ENCODE results near the gene RSF1. TPM values are rescaled to one million over a fixed set of nuclear protein-coding genes. Genes with fewer than 3 reads are reported as not detected.
A peak's percentile ranks its signal among the peaks of the same experiment; 100 is the strongest.

Gene RSF1
- total and polyA plus RNA-seq, 4 donors: 18.2 to 100 (median 58.2) TPM

GRCh38 chr11:77819921-77820564 lies 479 bp downstream of the RSF1 start:
- WGBS, 2 donors: 0 to 1% methylated on average over 48 to 55 of the region's 55 CpGs
- no peaks in the 10 kb centered on the region for H3K9me3 ChIP-seq (ENCODE audit: control insufficient read depth, low read length)
- H3K4me1 ChIP-seq (ENCODE audit: control insufficient read depth in 1 of 2, insufficient read depth in 2 of 2, low read length in 2 of 2): no peaks in the 10 kb centered on the region
- ATAC-seq (ENCODE audit: low FRiP score) (peak; percentile 66), DNase-seq (peak; percentile 74 to 84)
- peak overlapping the region; percentile 82 to 95 for H3K27ac ChIP-seq (ENCODE audit: low read depth in 1 of 2, low read length in 2 of 2)
- no peaks in the 10 kb centered on the region for H3K36me3 ChIP-seq (ENCODE audit: control insufficient read depth in 1 of 2, insufficient read depth in 2 of 2, low read length in 1 of 2)
- H3K4me3 ChIP-seq (ENCODE audit: low read length in 2 of 2): peak overlapping the region; percentile 71 to 96
- intact Hi-C loops (cut with DNase I): loop anchor here in 1 of 2 donors (10.0 kb wide), 1 partner anchor 175 kb away; the partner anchor contains the start of gene INTS4
- no peaks in the 10 kb centered on the region for H3K27me3 ChIP-seq (ENCODE audit: control insufficient read depth in 1 of 2, insufficient read depth in 2 of 2, low read length in 1 of 2)

- peak; percentile 91 to 93 for DNase-seq
- Histone ChIP-seq H3K27ac (ENCODE audit: low read depth in 1 of 2, low read length in 2 of 2) (peak overlapping the region in 1 of 2 donors; percentile 82), H3K4me1 (ENCODE audit: control insufficient read depth in 1 of 2, insufficient read depth in 2 of 2, low read length in 2 of 2) (no peaks in the 10 kb centered on the region), H3K4me3 (ENCODE audit: low read length in 2 of 2) (peak overlapping the region; percentile 71 to 96), H3K9me3 (ENCODE audit: control insufficient read depth, low read length) (no peaks in the 10 kb centered on the region), H3K27me3 (ENCODE audit: control insufficient read depth in 1 of 2, insufficient read depth in 2 of 2, low read length in 1 of 2) (no peaks in the 10 kb centered on the region), H3K36me3 (ENCODE audit: control insufficient read depth in 1 of 2, insufficient read depth in 2 of 2, low read length in 1 of 2) (no peaks in the 10 kb centered on the region)
- intact Hi-C loops (cut with DNase I): no loop called here
- peak; percentile 54 for ATAC-seq (ENCODE audit: low FRiP score)
- WGBS, 2 donors: 0% methylated on average over 19 of the region's 19 CpGs
Measured at GRCh38 chr11:77819411-77819920, 1.1 kb downstream of the RSF1 start.

DNA sequence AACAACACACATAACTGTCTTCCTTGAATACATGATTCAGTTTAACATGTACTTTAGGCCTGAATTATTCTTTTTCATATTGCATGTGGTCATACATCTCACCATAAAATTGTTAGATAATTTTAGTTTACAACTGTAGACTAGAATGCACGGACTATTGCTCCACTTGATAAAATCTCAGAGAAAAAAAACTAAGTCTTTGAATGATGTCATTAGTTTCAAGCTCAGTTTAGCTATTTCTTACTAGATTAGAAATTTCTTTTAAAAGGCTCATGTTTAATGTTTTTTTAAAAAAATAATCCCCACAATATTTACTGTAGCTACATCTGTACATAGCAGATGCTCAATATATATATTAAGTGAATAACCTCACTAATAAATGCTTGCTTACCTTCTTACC lies 5.1 kb downstream of the RSF1 start:
- H3K27ac ChIP-seq (ENCODE audit: low read depth in 1 of 2, low read length in 2 of 2): no peak overlapping the region
- H3K9me3 ChIP-seq (ENCODE audit: control insufficient read depth, low read length): no peaks in the 10 kb centered on the region
- H3K36me3 ChIP-seq (ENCODE audit: control insufficient read depth in 1 of 2, insufficient read depth in 2 of 2, low read length in 1 of 2): no peaks in the 10 kb centered on the region
- 6 to 12% methylated on average over 1 of the region's 1 CpG for WGBS, 2 donors
- H3K27me3 ChIP-seq (ENCODE audit: control insufficient read depth in 1 of 2, insufficient read depth in 2 of 2, low read length in 1 of 2): no peaks in the 10 kb centered on the region
- no peak for ATAC-seq (ENCODE audit: low FRiP score)
- no peak for DNase-seq
- H3K4me3 ChIP-seq (ENCODE audit: low read length in 2 of 2): no peak overlapping the region
- intact Hi-C loops (cut with DNase I): no loop called here
- no peaks in the 10 kb centered on the region for H3K4me1 ChIP-seq (ENCODE audit: control insufficient read depth in 1 of 2, insufficient read depth in 2 of 2, low read length in 2 of 2)

DNA sequence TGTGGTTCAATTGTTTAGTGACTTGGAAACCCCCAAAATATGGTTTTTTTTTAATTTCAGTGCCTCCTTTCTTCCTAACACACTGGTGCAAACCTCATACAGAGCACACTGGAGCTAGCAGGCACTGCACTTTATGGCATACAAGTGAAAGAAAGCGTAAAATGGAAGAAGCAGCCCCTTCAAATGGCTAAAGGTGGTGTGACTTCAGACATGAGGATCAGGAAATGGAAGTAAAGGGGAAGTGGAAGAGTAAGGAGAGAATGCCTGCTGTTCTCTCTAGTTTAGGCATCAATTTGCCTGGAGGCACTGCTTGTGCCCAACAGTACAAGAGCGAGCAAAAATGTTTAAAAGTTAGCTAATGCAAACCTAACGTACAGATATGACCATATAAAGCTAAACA lies 5.7 kb downstream of the RSF1 start:
- Histone ChIP-seq H3K4me3 (ENCODE audit: low read length in 2 of 2) (no peak overlapping the region), H3K4me1 (ENCODE audit: control insufficient read depth in 1 of 2, insufficient read depth in 2 of 2, low read length in 2 of 2) (no peaks in the 10 kb centered on the region), H3K36me3 (ENCODE audit: control insufficient read depth in 1 of 2, insufficient read depth in 2 of 2, low read length in 1 of 2) (no peaks in the 10 kb centered on the region), H3K27ac (ENCODE audit: low read depth in 1 of 2, low read length in 2 of 2) (no peak overlapping the region), H3K9me3 (ENCODE audit: control insufficient read depth, low read length) (no peaks in the 10 kb centered on the region), H3K27me3 (ENCODE audit: control insufficient read depth in 1 of 2, insufficient read depth in 2 of 2, low read length in 1 of 2) (no peaks in the 10 kb centered on the region)
- intact Hi-C loops (cut with DNase I): no loop called here
- no peak for DNase-seq
- ATAC-seq (ENCODE audit: low FRiP score): no peak
- WGBS, 2 donors: 94 to 99% methylated on average over 3 of the region's 3 CpGs

DNA sequence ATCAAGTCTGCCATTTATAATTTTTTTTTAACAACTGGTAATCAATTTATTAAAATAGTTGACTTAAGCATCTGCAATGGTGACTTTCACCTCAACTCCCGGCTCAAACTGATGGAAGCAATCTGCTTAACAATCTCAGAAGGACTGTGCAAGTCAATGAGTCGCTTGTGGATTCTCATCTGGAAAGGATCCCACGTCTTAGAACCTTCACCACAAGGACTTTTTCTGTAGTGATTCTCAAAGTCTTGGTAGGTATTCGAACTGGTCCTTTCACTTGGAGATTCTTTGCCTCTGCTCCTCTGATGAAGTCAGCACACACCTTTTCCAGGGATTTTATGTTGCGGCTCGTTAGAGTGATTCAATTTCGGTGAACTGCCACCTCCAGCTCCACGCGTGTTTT lies 7.3 kb downstream of the RSF1 start:
- DNase-seq (no peak), ATAC-seq (ENCODE audit: low FRiP score) (no peak)
- intact Hi-C loops (cut with DNase I): no loop called here
- no peak overlapping the region for H3K4me3 ChIP-seq (ENCODE audit: low read length in 2 of 2)
- H3K4me1 ChIP-seq (ENCODE audit: control insufficient read depth in 1 of 2, insufficient read depth in 2 of 2, low read length in 2 of 2): peaks cover 0 to 1% of the 10 kb centered on the region in 2 donors
- H3K27me3 ChIP-seq (ENCODE audit: control insufficient read depth in 1 of 2, insufficient read depth in 2 of 2, low read length in 1 of 2): no peaks in the 10 kb centered on the region
- H3K9me3 ChIP-seq (ENCODE audit: control insufficient read depth, low read length): no peaks in the 10 kb centered on the region
- H3K36me3 ChIP-seq (ENCODE audit: control insufficient read depth in 1 of 2, insufficient read depth in 2 of 2, low read length in 1 of 2): no peaks in the 10 kb centered on the region
- H3K27ac ChIP-seq (ENCODE audit: low read depth in 1 of 2, low read length in 2 of 2): no peak overlapping the region
- WGBS, 2 donors: 94 to 96% methylated on average over 9 of the region's 9 CpGs

GRCh38 chr11:77806993-77807392 lies 13.5 kb downstream of the RSF1 start:
- intact Hi-C loops (cut with DNase I): no loop called here
- WGBS, 2 donors: 84 to 86% methylated on average over 2 of the region's 2 CpGs

DNA sequence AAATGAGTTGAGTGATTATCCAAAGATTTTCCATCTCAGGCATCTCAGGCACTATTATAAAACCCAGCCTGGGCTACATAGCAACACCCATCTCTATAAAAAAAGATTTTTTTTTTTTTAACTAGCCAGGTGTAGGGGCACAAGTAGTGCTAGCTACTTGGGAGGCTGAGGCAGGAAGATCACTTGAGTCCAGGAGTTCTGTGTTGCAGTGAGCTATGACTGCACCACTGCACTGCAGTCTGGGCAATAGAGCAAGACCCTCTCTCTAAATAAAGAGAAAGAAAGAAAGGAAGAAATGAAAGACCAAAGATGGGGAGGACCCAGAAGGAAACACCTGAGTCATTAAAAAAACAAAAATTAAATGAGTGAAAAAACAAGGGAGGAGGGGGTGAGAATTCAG lies 14.1 kb downstream of the RSF1 start:
- DNase-seq (no peak), ATAC-seq (ENCODE audit: low FRiP score) (no peak)
- intact Hi-C loops (cut with DNase I): no loop called here
- H3K36me3 ChIP-seq (ENCODE audit: control insufficient read depth in 1 of 2, insufficient read depth in 2 of 2, low read length in 1 of 2): no peaks in the 10 kb centered on the region
- no peak overlapping the region for H3K4me3 ChIP-seq (ENCODE audit: low read length in 2 of 2)
- no peak overlapping the region for H3K27ac ChIP-seq (ENCODE audit: low read depth in 1 of 2, low read length in 2 of 2)
- no peaks in the 10 kb centered on the region for H3K9me3 ChIP-seq (ENCODE audit: control insufficient read depth, low read length)
- peaks cover 0 to 1% of the 10 kb centered on the region in 2 donors for H3K4me1 ChIP-seq (ENCODE audit: control insufficient read depth in 1 of 2, insufficient read depth in 2 of 2, low read length in 2 of 2)
- H3K27me3 ChIP-seq (ENCODE audit: control insufficient read depth in 1 of 2, insufficient read depth in 2 of 2, low read length in 1 of 2): no peaks in the 10 kb centered on the region

More at GRCh38 chr11:77806993-77807392, 13.5 kb downstream of the RSF1 start:
- no peak for DNase-seq
- Histone ChIP-seq H3K36me3 (ENCODE audit: control insufficient read depth in 1 of 2, insufficient read depth in 2 of 2, low read length in 1 of 2) (no peaks in the 10 kb centered on the region), H3K27me3 (ENCODE audit: control insufficient read depth in 1 of 2, insufficient read depth in 2 of 2, low read length in 1 of 2) (no peaks in the 10 kb centered on the region), H3K4me3 (ENCODE audit: low read length in 2 of 2) (no peak overlapping the region), H3K4me1 (ENCODE audit: control insufficient read depth in 1 of 2, insufficient read depth in 2 of 2, low read length in 2 of 2) (peaks cover 0 to 1% of the 10 kb centered on the region in 2 donors), H3K27ac (ENCODE audit: low read depth in 1 of 2, low read length in 2 of 2) (no peak overlapping the region), H3K9me3 (ENCODE audit: control insufficient read depth, low read length) (no peaks in the 10 kb centered on the region)
- ATAC-seq (ENCODE audit: low FRiP score): no peak

DNA sequence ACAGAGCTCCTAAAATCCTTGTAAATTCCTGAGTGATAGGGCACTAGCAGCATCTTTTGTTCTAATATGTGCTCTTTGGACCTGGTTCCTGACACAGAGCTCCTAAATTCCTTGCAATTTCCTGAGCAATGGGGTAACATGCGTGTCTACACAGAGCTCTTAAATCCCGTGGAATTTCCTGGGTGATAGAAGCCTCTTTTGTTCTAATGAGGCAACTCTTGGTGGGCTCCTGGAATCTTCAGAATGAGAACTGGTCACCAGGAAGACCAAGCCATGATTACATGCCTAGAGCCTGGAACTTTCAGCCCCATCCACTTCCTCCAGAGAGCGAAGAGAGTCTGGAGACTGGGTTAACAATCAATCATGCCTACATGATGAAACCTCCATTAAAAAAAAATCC lies 19.0 kb downstream of the RSF1 start:
- H3K36me3 ChIP-seq (ENCODE audit: control insufficient read depth in 1 of 2, insufficient read depth in 2 of 2, low read length in 1 of 2): no peaks in the 10 kb centered on the region
- no peak overlapping the region for H3K27ac ChIP-seq (ENCODE audit: low read depth in 1 of 2, low read length in 2 of 2)
- H3K9me3 ChIP-seq (ENCODE audit: control insufficient read depth, low read length): no peaks in the 10 kb centered on the region
- ATAC-seq (ENCODE audit: low FRiP score): no peak
- WGBS, 2 donors: 66 to 68% methylated on average over 3 of the region's 3 CpGs
- no peak overlapping the region for H3K4me3 ChIP-seq (ENCODE audit: low read length in 2 of 2)
- H3K4me1 ChIP-seq (ENCODE audit: control insufficient read depth in 1 of 2, insufficient read depth in 2 of 2, low read length in 2 of 2): no peaks in the 10 kb centered on the region
- no peaks in the 10 kb centered on the region for H3K27me3 ChIP-seq (ENCODE audit: control insufficient read depth in 1 of 2, insufficient read depth in 2 of 2, low read length in 1 of 2)
- intact Hi-C loops (cut with DNase I): no loop called here
- DNase-seq: no peak

GRCh38 chr11:77800449-77800848 lies 20.1 kb downstream of the RSF1 start:
- Histone ChIP-seq H3K4me3 (ENCODE audit: low read length in 2 of 2) (no peak overlapping the region), H3K9me3 (ENCODE audit: control insufficient read depth, low read length) (no peaks in the 10 kb centered on the region), H3K4me1 (ENCODE audit: control insufficient read depth in 1 of 2, insufficient read depth in 2 of 2, low read length in 2 of 2) (no peaks in the 10 kb centered on the region), H3K27me3 (ENCODE audit: control insufficient read depth in 1 of 2, insufficient read depth in 2 of 2, low read length in 1 of 2) (no peaks in the 10 kb centered on the region), H3K27ac (ENCODE audit: low read depth in 1 of 2, low read length in 2 of 2) (peak overlapping the region in 1 of 2 donors; percentile 4), H3K36me3 (ENCODE audit: control insufficient read depth in 1 of 2, insufficient read depth in 2 of 2, low read length in 1 of 2) (no peaks in the 10 kb centered on the region)
- intact Hi-C loops (cut with DNase I): no loop called here
- ATAC-seq (ENCODE audit: low FRiP score): no peak
- no peak for DNase-seq

Measured in aorta (tissue), 5 donors.